ENCODE measurements around the gene NEK11. TPM values are rescaled to one million over a fixed set of nuclear protein-coding genes. Genes with fewer than 3 reads are reported as not detected.

Gene NEK11
- total and polyA plus RNA-seq, 8 donors: 0.45 to 24.2 (median 2.3) TPM; not detected in 1

GRCh38 chr3:131200636-131201199 lies 174.0 kb downstream of the NEK11 start:
- no peaks in the 10 kb centered on the region for H3K4me1 ChIP-seq
- intact Hi-C loops (cut with DNase I; ENCODE audit: low total_unique reads): no loop called here
- H3K27me3 ChIP-seq: no peaks in the 10 kb centered on the region
- no peak for DNase-seq
- 92 to 97% (median 94%) methylated on average over 4 of the region's 4 CpGs for WGBS, 5 donors
- no peak overlapping the region for H3K4me3 ChIP-seq
- no peak overlapping the region for H3K27ac ChIP-seq
- peaks cover 0 to 8% (median 0%) of the 10 kb centered on the region in 4 donors for H3K36me3 ChIP-seq
- TF ChIP-seq POLR2AphosphoS5 (IDR thresholded peaks at IDR 0.05) (no peak), EP300 (IDR thresholded peaks at IDR 0.05) (no peak), CTCF (IDR thresholded peaks at IDR 0.05) (no peak), POLR2A (IDR thresholded peaks at IDR 0.05) (no peak)
- H3K9me3 ChIP-seq: peaks cover 5 to 17% (median 12%) of the 10 kb centered on the region in 4 donors

GRCh38 chr3:131216330-131216729 lies 189.7 kb downstream of the NEK11 start:
- H3K9me3 ChIP-seq: no peaks in the 10 kb centered on the region
- H3K27me3 ChIP-seq: no peaks in the 10 kb centered on the region
- no peak overlapping the region for H3K27ac ChIP-seq
- intact Hi-C loops (cut with DNase I; ENCODE audit: low total_unique reads): no loop called here
- no peak overlapping the region for H3K4me3 ChIP-seq
- no peak for DNase-seq
- H3K4me1 ChIP-seq: peaks cover 0 to 6% (median 4%) of the 10 kb centered on the region in 4 donors
- WGBS, 5 donors: 67 to 95% (median 91%) methylated on average over 1 of the region's 1 CpG
- no peaks in the 10 kb centered on the region for H3K36me3 ChIP-seq
- TF ChIP-seq POLR2A (IDR thresholded peaks at IDR 0.05) (no peak), CTCF (IDR thresholded peaks at IDR 0.05) (no peak), EP300 (IDR thresholded peaks at IDR 0.05) (no peak), POLR2AphosphoS5 (IDR thresholded peaks at IDR 0.05) (no peak)

GRCh38 chr3:131216801-131217200 lies 190.1 kb downstream of the NEK11 start:
- WGBS, 5 donors: 45 to 63% (median 53%) methylated on average over 6 of the region's 6 CpGs
- DNase-seq: peak; percentile 25 to 30

GRCh38 chr3:131217296-131217741 lies 190.6 kb downstream of the NEK11 start:
- 70 to 81% (median 74%) methylated on average over 6 of the region's 6 CpGs for WGBS, 5 donors
- no peaks in the 10 kb centered on the region for H3K9me3 ChIP-seq
- no peaks in the 10 kb centered on the region for H3K36me3 ChIP-seq
- no peak for TF ChIP-seq POLR2A (IDR thresholded peaks at IDR 0.05)
- no peak for TF ChIP-seq EP300 (IDR thresholded peaks at IDR 0.05)
- no peak for TF ChIP-seq CTCF (IDR thresholded peaks at IDR 0.05)
- no peak for TF ChIP-seq POLR2AphosphoS5 (IDR thresholded peaks at IDR 0.05)
- no peaks in the 10 kb centered on the region for H3K27me3 ChIP-seq
- no peak overlapping the region for H3K4me3 ChIP-seq
- intact Hi-C loops (cut with DNase I; ENCODE audit: low total_unique reads): no loop called here
- peaks cover 0 to 6% (median 4%) of the 10 kb centered on the region in 4 donors for H3K4me1 ChIP-seq
- no peak for DNase-seq
- H3K27ac ChIP-seq: no peak overlapping the region

More at GRCh38 chr3:131216801-131217200, 190.1 kb downstream of the NEK11 start:
- Histone ChIP-seq H3K36me3 (no peaks in the 10 kb centered on the region), H3K27me3 (no peaks in the 10 kb centered on the region), H3K4me1 (peaks cover 0 to 6% (median 4%) of the 10 kb centered on the region in 4 donors), H3K4me3 (no peak overlapping the region), H3K27ac (no peak overlapping the region), H3K9me3 (no peaks in the 10 kb centered on the region)
- TF ChIP-seq CTCF (IDR thresholded peaks at IDR 0.05): no peak
- no peak for TF ChIP-seq POLR2AphosphoS5 (IDR thresholded peaks at IDR 0.05)
- TF ChIP-seq POLR2A (IDR thresholded peaks at IDR 0.05): no peak
- TF ChIP-seq EP300 (IDR thresholded peaks at IDR 0.05): no peak
- intact Hi-C loops (cut with DNase I; ENCODE audit: low total_unique reads): no loop called here
